SK-N-MC (cell line): ENCODE data around the gene ADSL.

Experiments used
- EZH2 ChIP-seq: fragments of 200-600 bp; sonication (generic); IDR thresholded peaks from one replicate; pipeline ENCODE4 v1.6.1; 2017; ENCODE audit warnings: antibody characterized with exemption
- FOXP2 ChIP-seq: optimal IDR thresholded peaks from 2 replicates; pipeline ENCODE3; 2011; ENCODE audit warnings: mild to moderate bottlenecking, moderate library complexity; ENCODE audit not compliant: insufficient read depth; ENCODE audit errors: extremely low read length, control extremely low read depth
- POLR2AphosphoS5 ChIP-seq: IDR thresholded peaks from 2 replicates; pipeline ENCODE4 v1.6.1; 2012; ENCODE audit warnings: mild to moderate bottlenecking, low read depth, low read length, borderline replicate concordance

GRCh38 chr22:40434106-40434505 lies 87.8 kb downstream of the ADSL start:
- TF ChIP-seq POLR2AphosphoS5 (no peak), EZH2 (no peak), FOXP2 (no peak)
